BE2C (cell line): ENCODE measurements around the gene CHID1.
A peak's percentile ranks its signal among the peaks of the same experiment; 100 is the strongest.

ENCODE experiments used
- DNase-seq: peaks from one replicate; pipeline ENCODE4 v3.0.0-alpha.2; 2020
- H3K27me3 ChIP-seq: fragments of 250-450 bp; sonication (Bioruptor Pico); 2 replicates; pipeline ENCODE4 v1.5.1; 2020; ENCODE audit warnings: mild to moderate bottlenecking
- H3K36me3 ChIP-seq: fragments of 250-450 bp; sonication (Bioruptor Pico); 2 replicates; pipeline ENCODE4 v1.5.1; 2020; ENCODE audit warnings: mild to moderate bottlenecking
- H3K4me1 ChIP-seq: fragments of 250-450 bp; sonication (Bioruptor Pico); 2 replicates; pipeline ENCODE4 v1.5.1; 2020
- H3K4me3 ChIP-seq: 2 replicates; pipeline ENCODE4 v1.5.1; 2011; ENCODE audit warnings: low read depth, low read length
- H3K9me3 ChIP-seq: fragments of 250-450 bp; sonication (Bioruptor Pico); 2 replicates; pipeline ENCODE4 v1.5.1; 2020
- CTCF ChIP-seq: IDR thresholded peaks from 2 replicates; pipeline ENCODE4 v1.5.1; 2012; ENCODE audit warnings: mild to moderate bottlenecking, low read depth, low read length

The CHID1 gene

GRCh38 chr11:850775-851763, 59.5 kb downstream of the CHID1 start:
- Histone ChIP-seq H3K27me3 (no peaks in the 10 kb centered on the region; the same call in 1 of the 2 replicates), H3K4me1 (peaks cover 6% of the 10 kb centered on the region), H3K36me3 (no peaks in the 10 kb centered on the region), H3K9me3 (no peaks in the 10 kb centered on the region), H3K4me3 (peak overlapping the region; percentile 47)
- no peak for DNase-seq
- 0 out of 2 replicates have a peak, but pooled peaks have one; percentile 9 for TF ChIP-seq CTCF

DNA sequence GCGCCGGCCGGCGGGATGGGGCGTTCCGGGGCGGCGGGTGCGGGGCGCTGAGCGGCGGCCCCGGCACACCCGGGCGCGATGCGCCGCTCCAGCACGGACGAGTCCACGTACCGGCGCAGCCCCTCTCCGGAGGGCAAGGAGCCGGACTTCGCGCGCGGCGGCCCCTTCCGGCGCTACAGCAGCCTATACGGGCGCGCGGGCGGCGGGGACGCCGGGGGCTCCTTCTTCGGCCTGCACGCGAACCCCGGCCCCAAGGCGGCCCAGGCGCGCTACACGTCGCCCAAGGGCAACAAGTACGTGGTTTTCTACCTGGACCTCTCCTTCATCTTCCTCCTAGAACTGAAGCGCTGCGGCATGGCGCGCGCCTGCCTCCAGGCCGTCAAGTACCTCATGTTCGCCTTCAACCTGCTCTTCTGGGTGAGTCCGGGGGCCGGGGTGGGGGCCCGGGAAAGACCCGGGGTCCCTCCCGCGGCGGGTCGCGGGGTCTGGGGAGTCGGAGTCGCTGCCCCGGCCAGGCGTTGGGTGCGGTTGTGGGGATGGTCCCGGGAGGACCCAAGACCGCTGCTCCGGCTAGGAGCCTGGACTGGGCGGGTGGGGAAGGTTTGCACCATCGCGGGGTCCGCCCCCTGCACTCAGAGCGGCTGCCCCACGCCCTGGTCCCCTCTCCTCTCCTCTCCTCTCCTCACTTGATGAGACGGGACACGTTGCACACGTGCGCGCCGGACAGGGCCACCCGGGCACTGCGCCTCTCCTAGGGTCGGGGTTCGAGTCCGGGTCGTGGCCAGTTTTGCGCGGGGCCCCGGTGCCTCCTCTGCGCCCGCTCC, 60.4 kb downstream of the CHID1 start:
- H3K36me3 ChIP-seq = no peaks in the 10 kb centered on the region
- no peak for TF ChIP-seq CTCF
- H3K9me3 ChIP-seq = no peaks in the 10 kb centered on the region
- H3K4me1 ChIP-seq = peaks cover 6% of the 10 kb centered on the region
- DNase-seq = no peak
- H3K27me3 ChIP-seq = no peaks in the 10 kb centered on the region; the same call in 1 of the 2 replicates
- H3K4me3 ChIP-seq = peak overlapping the region; percentile 47

DNA sequence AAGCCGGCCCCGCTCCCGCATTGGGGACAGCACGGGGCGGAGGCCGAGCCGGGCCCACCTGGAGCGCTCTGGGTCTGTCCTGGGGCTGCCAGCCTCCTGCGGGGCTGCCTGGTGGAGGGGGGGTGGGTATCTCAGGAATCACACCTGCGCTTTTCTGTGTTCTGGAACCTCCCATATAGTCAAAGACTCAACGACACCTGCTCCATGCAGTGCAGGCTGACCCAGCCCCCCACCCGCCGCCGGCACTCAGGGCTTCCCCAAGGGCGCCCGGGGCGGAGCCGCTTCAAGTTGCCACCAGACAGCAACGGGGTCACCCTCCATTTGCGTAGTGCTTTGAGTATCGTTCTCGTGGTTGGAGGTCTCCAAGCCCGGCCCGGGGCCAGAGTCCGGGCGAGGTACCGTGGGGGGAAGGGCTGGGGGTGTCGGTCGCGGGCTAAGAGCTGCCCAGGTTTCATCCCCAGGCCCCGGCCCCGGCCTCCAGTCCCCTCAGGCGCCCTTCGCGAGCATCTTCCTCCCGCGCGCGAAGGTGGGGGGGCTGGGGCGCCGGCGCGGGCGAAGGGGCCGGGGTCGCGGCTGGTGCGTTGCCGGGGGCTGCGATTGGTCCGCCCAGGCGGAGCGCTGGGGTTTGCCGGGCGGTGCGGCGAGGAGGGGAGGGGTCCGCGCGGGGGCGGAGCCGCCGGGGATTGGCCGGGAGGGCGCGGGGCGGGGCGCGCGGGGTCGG, 61.3 kb downstream of the CHID1 start:
- peak; percentile 77 for DNase-seq
- Histone ChIP-seq H3K36me3 (no peaks in the 10 kb centered on the region), H3K4me1 (peaks cover 8% of the 10 kb centered on the region), H3K9me3 (no peaks in the 10 kb centered on the region), H3K4me3 (peak overlapping the region; percentile 44), H3K27me3 (no peaks in the 10 kb centered on the region; the same call in 1 of the 2 replicates)
- TF ChIP-seq CTCF = no peak

DNA sequence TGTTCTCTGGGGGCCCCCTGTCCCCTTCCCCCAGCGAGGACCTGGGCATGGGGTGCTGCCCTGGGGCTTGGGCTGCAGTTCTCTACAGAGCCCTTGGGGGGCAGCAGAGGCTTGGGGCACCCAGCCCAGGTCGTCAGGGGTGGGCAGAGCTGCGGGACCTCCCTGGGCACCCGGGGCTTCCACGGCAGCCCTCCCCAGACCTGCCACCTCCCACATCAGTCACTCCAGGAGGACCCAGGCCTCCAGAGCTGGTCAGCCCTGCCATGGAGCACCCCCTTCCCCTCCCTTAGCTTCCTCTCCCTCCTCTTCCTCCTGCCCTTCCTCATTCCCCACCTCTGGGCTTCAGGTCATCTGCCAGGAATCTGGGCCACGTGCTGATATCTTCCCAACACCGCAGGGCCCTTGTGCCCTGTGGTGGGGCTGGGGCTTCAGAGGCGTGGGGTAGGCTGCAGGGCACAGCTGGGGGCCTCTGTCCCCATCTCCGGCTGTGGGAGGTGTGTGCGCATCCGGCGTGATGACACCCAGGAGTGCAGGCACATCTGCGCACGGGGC, 62.2 kb downstream of the CHID1 start:
- Histone ChIP-seq H3K4me1 (peaks cover 8% of the 10 kb centered on the region), H3K36me3 (no peaks in the 10 kb centered on the region), H3K27me3 (no peaks in the 10 kb centered on the region; the same call in 1 of the 2 replicates), H3K9me3 (no peaks in the 10 kb centered on the region), H3K4me3 (no peak overlapping the region)
- peak; percentile 62 for TF ChIP-seq CTCF
- peak; percentile 58 for DNase-seq

DNA sequence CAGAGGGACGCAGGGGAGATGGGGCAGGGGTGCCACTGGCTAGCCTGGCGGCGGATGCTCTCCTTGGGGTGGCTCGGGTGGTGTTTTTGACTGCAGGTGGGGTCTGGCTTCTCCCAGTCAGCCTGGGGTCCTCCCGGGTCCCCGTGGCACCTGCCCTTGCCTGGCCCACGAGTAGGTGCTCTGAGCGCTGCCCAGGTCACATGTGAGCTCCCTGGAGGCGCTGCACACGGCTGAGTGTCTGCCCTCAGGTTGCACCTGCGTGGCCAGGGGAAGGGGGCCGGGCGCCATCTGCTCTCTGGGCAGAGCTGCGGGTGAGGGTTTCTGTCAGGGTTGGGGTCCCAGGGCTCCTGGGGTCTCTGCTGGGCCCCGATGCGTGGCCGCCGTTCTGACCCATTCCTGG, 62.7 kb downstream of the CHID1 start:
- no peak for TF ChIP-seq CTCF
- H3K9me3 ChIP-seq = no peaks in the 10 kb centered on the region
- H3K36me3 ChIP-seq = no peaks in the 10 kb centered on the region
- H3K4me1 ChIP-seq = peaks cover 8% of the 10 kb centered on the region
- DNase-seq = no peak
- H3K27me3 ChIP-seq = no peaks in the 10 kb centered on the region; the same call in 1 of the 2 replicates
- H3K4me3 ChIP-seq = no peak overlapping the region
